GM19463 (cell line): ENCODE results near the gene XPR1.

Source experiments
- ATAC-seq: cut with Tn5 transposase; IDR thresholded peaks from one replicate; pipeline ENCODE4 v1.9.1; 2021; ENCODE audit warnings: mild to moderate bottlenecking, moderate library complexity; ENCODE audit not compliant: unreplicated experiment

XPR1 gene

GRCh38 chr1:180927348-180927747 is 295.5 kb downstream of the XPR1 start:
- no peak for ATAC-seq

GRCh38 chr1:180927841-180928240 is 296.0 kb downstream of the XPR1 start:
- ATAC-seq = no peak

- no peak for ATAC-seq
Observed at GRCh38 chr1:180928331-180929230, 296.8 kb downstream of the XPR1 start.

GRCh38 chr1:180929389-180929788 is 297.6 kb downstream of the XPR1 start:
- ATAC-seq = no peak

DNA sequence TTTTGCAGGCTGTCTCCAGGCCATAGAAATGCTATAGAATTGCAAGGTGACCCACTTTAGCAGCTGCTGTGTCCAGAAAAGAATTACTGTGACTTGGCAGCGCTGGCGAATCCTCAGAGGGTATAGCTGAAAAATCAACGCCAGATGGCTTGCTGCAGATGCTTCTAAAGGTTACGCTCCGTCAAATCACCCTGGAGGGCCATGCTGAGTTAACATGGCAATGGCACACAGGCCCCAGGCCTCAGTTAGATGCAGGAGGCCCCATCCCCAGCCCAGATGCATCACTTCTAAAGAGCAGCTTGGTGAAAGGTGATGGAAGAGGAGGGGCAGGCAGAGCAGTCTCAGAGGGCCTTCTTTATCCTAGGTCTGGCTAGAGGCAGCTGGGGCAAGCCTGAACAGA is 298.9 kb downstream of the XPR1 start:
- no peak for ATAC-seq

DNA sequence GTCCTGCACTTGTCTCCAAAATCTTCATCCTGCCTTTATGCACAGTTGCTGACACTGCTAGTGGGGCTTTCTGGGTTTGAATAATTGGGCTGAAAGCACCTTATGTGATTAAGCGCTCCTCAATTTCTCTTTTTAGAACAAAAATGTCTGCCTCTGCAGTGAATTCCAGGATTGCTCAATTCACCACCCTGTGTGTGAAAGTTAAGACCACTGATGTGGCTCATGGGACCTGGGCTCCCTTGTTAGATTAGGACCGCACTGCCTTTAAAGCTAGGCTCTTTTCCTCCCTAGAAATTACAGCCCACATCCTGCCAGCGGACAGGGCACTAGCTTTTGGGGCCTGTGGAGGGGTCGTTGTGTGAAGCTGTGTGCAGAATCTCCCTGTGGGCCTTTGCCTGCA is 299.7 kb downstream of the XPR1 start:
- no peak for ATAC-seq

DNA sequence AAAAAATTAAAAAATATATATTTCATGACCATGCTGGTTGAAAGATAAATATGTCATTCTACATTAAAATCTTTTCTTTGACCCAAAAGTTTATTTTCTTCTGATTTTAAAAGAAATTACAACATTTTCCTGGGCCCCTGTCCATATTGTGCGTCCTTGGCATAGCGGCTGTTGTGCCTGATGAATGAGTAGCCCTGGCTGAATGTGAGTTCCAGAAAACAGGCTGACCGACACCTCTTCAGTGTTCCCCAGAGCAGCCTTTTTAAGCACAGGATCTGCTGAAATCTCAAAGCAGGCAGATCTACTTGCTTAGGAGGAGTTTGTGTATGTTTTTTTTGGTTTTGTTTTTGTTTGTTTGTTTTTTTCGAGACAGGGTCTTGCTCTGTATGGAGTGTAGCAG is 300.6 kb downstream of the XPR1 start:
- no peak for ATAC-seq

GRCh38 chr1:180933141-180933540 is 301.3 kb downstream of the XPR1 start:
- ATAC-seq = no peak

- ATAC-seq = no peak
Observed at GRCh38 chr1:180934563-180934962, 302.7 kb downstream of the XPR1 start.

GRCh38 chr1:180935326-180936109 is 303.7 kb downstream of the XPR1 start:
- ATAC-seq = peak; percentile 69

GRCh38 chr1:180936110-180937011 is 304.5 kb downstream of the XPR1 start:
- no peak for ATAC-seq

- ATAC-seq = no peak
Observed at GRCh38 chr1:180937012-180937372, 305.2 kb downstream of the XPR1 start.

DNA sequence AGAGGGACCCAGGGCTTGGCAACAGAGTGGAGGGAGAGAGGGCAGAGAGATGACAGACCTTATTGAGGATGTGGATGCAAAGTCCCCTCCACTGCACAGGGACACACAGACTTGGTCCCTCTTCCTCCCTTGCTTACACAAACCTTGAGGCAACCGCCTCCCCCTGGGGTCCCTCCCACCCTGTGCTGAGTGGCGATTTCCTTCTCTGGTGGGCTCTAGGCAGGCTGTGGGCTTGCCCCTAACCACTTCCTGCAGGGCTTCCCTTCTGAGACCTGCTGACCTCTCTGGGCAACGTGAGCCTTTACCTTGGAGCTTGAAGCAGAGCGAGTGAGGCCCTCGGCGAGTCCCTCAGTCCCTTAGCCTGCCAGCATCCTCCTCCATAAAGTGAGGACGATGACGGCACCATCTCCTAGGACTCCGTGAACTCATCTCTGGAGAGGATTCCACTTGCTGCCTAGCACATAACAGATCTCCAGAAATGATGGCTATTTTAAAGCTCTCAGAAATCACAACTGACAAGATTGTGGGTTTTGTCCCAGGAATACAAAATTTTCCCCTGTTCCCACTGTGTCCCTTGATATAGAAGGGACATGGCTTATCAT is 305.9 kb downstream of the XPR1 start:
- no peak for ATAC-seq

DNA sequence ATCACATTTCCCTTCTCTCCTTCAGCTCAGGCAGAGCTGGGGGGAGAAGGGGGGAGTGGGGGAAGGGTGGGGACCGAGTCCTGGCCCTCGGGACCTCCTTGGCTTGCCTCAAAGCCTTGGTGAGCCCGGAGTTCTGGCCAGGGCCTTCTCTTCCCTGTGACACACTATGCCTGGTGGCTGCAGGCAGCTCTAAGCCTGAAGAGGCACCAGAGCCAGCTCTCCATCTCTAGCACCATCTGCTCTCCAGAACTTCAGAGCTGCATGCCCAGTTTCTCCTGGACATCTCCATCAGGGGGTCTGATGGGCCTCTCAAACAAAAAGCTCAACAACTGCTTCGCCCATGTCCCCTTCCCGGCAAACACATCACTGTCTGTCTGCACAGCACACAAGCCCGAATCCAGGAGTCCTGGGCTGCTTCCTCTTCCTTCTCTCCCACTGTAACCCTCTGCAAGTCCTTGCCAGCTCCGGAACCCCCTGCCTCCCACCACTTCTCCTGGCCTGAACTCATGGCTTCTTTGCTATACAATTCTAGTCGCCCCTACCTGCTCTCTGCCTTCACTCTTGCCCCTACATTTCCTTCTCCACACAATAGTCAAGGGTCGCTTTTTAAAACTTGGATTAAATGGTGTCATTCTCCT is 307.4 kb downstream of the XPR1 start:
- no peak for ATAC-seq

GRCh38 chr1:180939711-180940103 is 307.9 kb downstream of the XPR1 start:
- ATAC-seq = no peak
